ENCODE data around the gene MIF.

Gene MIF

GRCh38 chr22:23910496-23911190, 16.5 kb downstream of the MIF start:
- Histone ChIP-seq H3K36me3 (replicated peaks) (no peaks in the 10 kb centered on the region), H3K27ac (no peak overlapping the region), H3K4me3 (ENCODE audit: low read depth, low read length) (no peak overlapping the region), H3K27me3 (replicated peaks) (no peaks in the 10 kb centered on the region)
- in situ Hi-C loops (cut with HindIII; ENCODE audit: low pct_ligation_motif_present, low sequenced_read_pairs) = no loop called here
- DNase-seq = no peak
- no peak for TF ChIP-seq CTCF (IDR thresholded peaks at IDR 0.05; ENCODE audit: low read depth, low read length, missing control alignments)

DNA sequence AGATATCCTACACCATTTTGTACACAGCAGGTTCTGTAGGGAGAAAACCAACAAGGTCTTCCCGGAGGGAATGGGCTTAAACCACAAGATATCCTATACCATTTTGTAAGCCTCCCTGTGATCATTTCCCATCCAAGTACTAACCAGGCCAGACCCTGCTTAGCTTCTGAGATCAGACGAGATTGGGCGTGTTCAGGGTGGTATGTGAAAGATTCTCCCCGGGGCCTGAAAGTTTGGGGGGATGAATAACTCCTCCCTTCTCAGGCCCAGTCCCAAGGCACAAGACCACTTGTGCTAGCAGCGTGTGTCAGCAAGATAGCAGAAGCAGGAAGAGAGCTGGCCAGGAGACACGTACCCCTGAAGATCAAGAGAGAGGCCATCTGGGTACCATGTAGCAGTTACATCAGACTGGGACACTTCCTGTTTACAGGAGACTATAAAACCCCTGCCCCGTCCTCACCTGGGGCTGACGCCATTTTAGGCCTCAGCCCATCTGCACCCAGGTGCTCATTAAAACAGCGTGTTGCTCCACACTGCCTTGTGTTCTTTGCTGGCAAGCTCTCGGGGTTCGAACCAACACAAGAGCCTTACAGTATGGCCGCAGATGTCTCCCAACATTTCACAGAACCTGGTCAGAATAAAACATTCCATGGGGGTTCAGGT, 17.3 kb downstream of the MIF start:
- TF ChIP-seq CTCF (IDR thresholded peaks at IDR 0.05; ENCODE audit: low read depth, low read length, missing control alignments) = no peak
- Histone ChIP-seq H3K27ac (no peak overlapping the region), H3K27me3 (replicated peaks) (no peaks in the 10 kb centered on the region), H3K4me3 (ENCODE audit: low read depth, low read length) (no peak overlapping the region), H3K36me3 (replicated peaks) (no peaks in the 10 kb centered on the region)
- in situ Hi-C loops (cut with HindIII; ENCODE audit: low pct_ligation_motif_present, low sequenced_read_pairs) = no loop called here
- no peak for DNase-seq

GRCh38 chr22:23912293-23912903, 18.2 kb downstream of the MIF start:
- in situ Hi-C loops (cut with HindIII; ENCODE audit: low pct_ligation_motif_present, low sequenced_read_pairs) = no loop called here
- Histone ChIP-seq H3K4me3 (ENCODE audit: low read depth, low read length) (no peak overlapping the region), H3K36me3 (replicated peaks) (no peaks in the 10 kb centered on the region), H3K27ac (no peak overlapping the region), H3K27me3 (replicated peaks) (no peaks in the 10 kb centered on the region)
- no peak for TF ChIP-seq CTCF (IDR thresholded peaks at IDR 0.05; ENCODE audit: low read depth, low read length, missing control alignments)
- DNase-seq = no peak

DNA sequence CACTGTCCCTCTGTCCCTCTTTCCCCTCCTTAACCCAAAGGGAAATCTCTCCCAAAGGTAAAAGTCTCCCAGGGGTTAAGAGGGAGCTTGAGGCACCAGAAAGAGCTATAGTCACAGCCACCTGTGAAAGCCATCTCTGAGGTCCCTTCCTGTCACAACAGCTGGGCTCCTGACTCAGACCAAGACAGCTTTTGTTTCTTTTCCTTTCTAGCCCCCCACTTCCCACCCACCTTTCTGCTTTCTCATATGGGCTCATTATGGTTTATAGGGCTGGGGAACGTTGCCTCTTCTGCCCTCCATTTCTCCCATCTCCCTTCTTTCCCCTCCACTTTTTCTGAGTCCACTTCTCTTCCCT, 19.1 kb downstream of the MIF start:
- Histone ChIP-seq H3K27ac (peak overlapping the region; percentile 68), H3K4me3 (ENCODE audit: low read depth, low read length) (peak overlapping the region; percentile 68), H3K36me3 (replicated peaks) (no peaks in the 10 kb centered on the region), H3K27me3 (replicated peaks) (no peaks in the 10 kb centered on the region)
- TF ChIP-seq CTCF (IDR thresholded peaks at IDR 0.05; ENCODE audit: low read depth, low read length, missing control alignments) = no peak
- no peak for DNase-seq
- in situ Hi-C loops (cut with HindIII; ENCODE audit: low pct_ligation_motif_present, low sequenced_read_pairs) = no loop called here

DNA sequence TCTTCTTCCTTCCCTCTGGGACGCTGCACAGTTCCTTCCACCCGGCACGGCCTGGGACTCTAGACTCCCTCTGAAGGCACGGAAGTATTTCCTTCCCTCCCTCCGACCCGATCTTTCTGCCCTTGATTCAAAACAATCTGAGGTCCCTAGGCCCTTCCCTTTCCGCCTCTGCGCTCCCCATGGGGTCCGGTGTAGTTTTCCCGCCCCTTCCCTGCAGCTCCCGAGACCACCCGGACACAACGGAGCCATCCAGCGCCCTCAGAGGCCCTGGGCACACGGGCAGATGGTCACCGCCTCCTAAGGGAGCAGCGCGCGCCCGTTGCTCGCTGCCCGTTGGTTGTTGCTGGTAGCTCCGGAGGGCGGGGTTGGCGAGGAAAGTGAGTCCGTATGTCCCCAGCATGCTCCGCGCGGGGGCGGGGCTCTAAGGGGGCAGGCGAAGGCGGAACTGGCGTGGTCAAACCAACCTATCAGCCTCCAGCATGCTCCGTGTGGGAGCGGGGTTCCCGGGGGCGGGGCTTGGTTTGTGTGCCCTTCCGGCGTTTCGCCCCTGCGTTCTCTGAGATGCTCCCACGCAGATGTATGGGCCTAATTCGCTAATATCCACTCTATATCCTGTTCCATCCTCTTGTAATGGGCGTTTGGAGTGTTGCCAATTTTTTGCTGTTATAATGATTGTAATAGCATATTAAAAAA, 19.6 kb downstream of the MIF start:
- in situ Hi-C loops (cut with HindIII; ENCODE audit: low pct_ligation_motif_present, low sequenced_read_pairs) = no loop called here
- TF ChIP-seq CTCF (IDR thresholded peaks at IDR 0.05; ENCODE audit: low read depth, low read length, missing control alignments) = no peak
- peak; percentile 99 for DNase-seq
- Histone ChIP-seq H3K27me3 (replicated peaks) (no peaks in the 10 kb centered on the region), H3K27ac (peak overlapping the region; percentile 68), H3K4me3 (ENCODE audit: low read depth, low read length) (peak overlapping the region; percentile 68), H3K36me3 (replicated peaks) (no peaks in the 10 kb centered on the region)

All from brain microvascular endothelial cell (primary cell).